Liver (tissue), 9 donors: ENCODE measurements around the gene CECR2. TPM values are rescaled to one million over a fixed set of nuclear protein-coding genes. Genes with fewer than 3 reads are reported as not detected.
A peak's percentile ranks its signal among the peaks of the same experiment; 100 is the strongest.

Experiments
- DNase-seq: peaks from one replicate; pipeline ENCODE4 v3.0.0-alpha.2; 2017; ENCODE audit warnings: low spot score
- H3K27ac ChIP-seq, 2 donors: one replicate each; pipeline ENCODE4 v1.7.0; 2013; ENCODE audit warnings: inconsistent platforms in 2 of 2, low read length in 2 of 2, control low read depth in 1 of 2, low read depth in 1 of 2, mild to moderate bottlenecking in 1 of 2
- H3K27me3 ChIP-seq, 4 donors: one replicate each; pipeline versions ENCODE4 v1.6.1 to v1.7.0; 2013; ENCODE audit warnings: low read length in 3 of 4, inconsistent platforms in 1 of 4, mild to moderate bottlenecking in 1 of 4, moderate library complexity in 1 of 4; ENCODE audit not compliant: control insufficient read depth in 4 of 4, insufficient read depth in 4 of 4
- H3K36me3 ChIP-seq, 4 donors: one replicate each; pipeline versions ENCODE4 v1.6.1 to v1.7.0; 2013; ENCODE audit warnings: low read length in 3 of 4, mild to moderate bottlenecking in 3 of 4, low read depth in 1 of 4, moderate library complexity in 1 of 4; ENCODE audit not compliant: control insufficient read depth in 4 of 4, insufficient read depth in 3 of 4
- H3K4me1 ChIP-seq, 4 donors: one replicate each; pipeline versions ENCODE4 v1.6.1 to v1.7.0; 2013; ENCODE audit warnings: low read length in 3 of 4, mild to moderate bottlenecking in 3 of 4, moderate library complexity in 1 of 4; ENCODE audit not compliant: control insufficient read depth in 4 of 4, insufficient read depth in 4 of 4
- H3K4me3 ChIP-seq, 3 donors: one replicate each; pipeline versions ENCODE4 v1.6.1 to v1.7.0; 2013; ENCODE audit warnings: low read length in 3 of 3, control low read depth in 1 of 3, low read depth in 1 of 3, mild to moderate bottlenecking in 1 of 3
- H3K9ac ChIP-seq, 2 donors: one replicate each; pipeline ENCODE4 v1.7.0; 2013; ENCODE audit warnings: low read length in 2 of 2, mild to moderate bottlenecking in 2 of 2, moderate library complexity in 2 of 2, control low read depth in 1 of 2, low read depth in 1 of 2
- H3K9me3 ChIP-seq, 4 donors: one replicate each; pipeline versions ENCODE4 v1.6.1 to v1.7.0; 2013; ENCODE audit warnings: low read length in 3 of 4; ENCODE audit not compliant: control insufficient read depth in 4 of 4
- CTCF ChIP-seq: fragments of 150-350 bp; IDR thresholded peaks from 2 replicates; pipeline ENCODE4 v1.5.1; 2017; ENCODE audit warnings: improper control_type of control experiment, low read depth, low read length; ENCODE audit not compliant: missing input control
- EGR1 ChIP-seq, 2 donors: IDR thresholded peaks; 2 replicates each; pipeline ENCODE4 v1.6.1; 2016 to 2018; ENCODE audit warnings: antibody characterized with exemption in 2 of 2, low read depth in 2 of 2
- FOXA1 ChIP-seq: IDR thresholded peaks from 2 replicates; pipeline ENCODE4 v1.6.1; 2016; ENCODE audit warnings: antibody characterized with exemption
- FOXA2 ChIP-seq: IDR thresholded peaks from 2 replicates; pipeline ENCODE4 v1.6.1; 2016; ENCODE audit warnings: antibody characterized with exemption
- GABPA ChIP-seq, 2 donors: IDR thresholded peaks in 1 of 2; conservative IDR thresholded peaks in 1 of 2; 2 replicates each; pipeline ENCODE4 v1.6.1; 2016; ENCODE audit warnings: antibody characterized with exemption in 2 of 2, mild to moderate bottlenecking in 1 of 2, moderate library complexity in 1 of 2
- HNF4A ChIP-seq, 2 donors: conservative IDR thresholded peaks; 2 replicates each; pipeline ENCODE4 v1.6.1; 2016; ENCODE audit warnings: antibody characterized with exemption in 2 of 2, mild to moderate bottlenecking in 2 of 2
- HNF4G ChIP-seq: IDR thresholded peaks from 2 replicates; pipeline ENCODE4 v1.6.1; 2016; ENCODE audit warnings: antibody characterized with exemption
- JUND ChIP-seq, 2 donors: IDR thresholded peaks; 2 replicates each; pipeline ENCODE4 v1.6.1; 2016; ENCODE audit warnings: antibody characterized with exemption in 2 of 2
- MAX ChIP-seq: IDR thresholded peaks from 2 replicates; pipeline ENCODE4 v1.6.1; 2016; ENCODE audit warnings: antibody characterized with exemption
- NR2F2 ChIP-seq: IDR thresholded peaks from 2 replicates; pipeline ENCODE4 v1.6.1; 2016; ENCODE audit warnings: antibody characterized with exemption
- RAD21 ChIP-seq, 2 donors: IDR thresholded peaks; 2 replicates each; pipeline ENCODE4 v1.6.1; 2016; ENCODE audit warnings: antibody characterized with exemption in 2 of 2, mild to moderate bottlenecking in 2 of 2
- REST ChIP-seq: IDR thresholded peaks from 2 replicates; pipeline ENCODE4 v1.6.1; 2016; ENCODE audit warnings: antibody characterized with exemption, mild to moderate bottlenecking
- RXRA ChIP-seq, 2 donors: IDR thresholded peaks; 2 replicates each; pipeline ENCODE4 v1.6.1; 2017 to 2018; ENCODE audit warnings: antibody characterized with exemption in 2 of 2, mild to moderate bottlenecking in 1 of 2
- SP1 ChIP-seq: IDR thresholded peaks from 2 replicates; pipeline ENCODE4 v1.6.1; 2018; ENCODE audit warnings: antibody characterized with exemption, mild to moderate bottlenecking
- TAF1 ChIP-seq: conservative IDR thresholded peaks from 2 replicates; pipeline ENCODE4 v1.6.1; 2016; ENCODE audit warnings: antibody characterized with exemption, mild to moderate bottlenecking
- YY1 ChIP-seq: IDR thresholded peaks from 2 replicates; pipeline ENCODE4 v1.6.1; 2016; ENCODE audit warnings: antibody characterized with exemption, mild to moderate bottlenecking
- ZBTB33 ChIP-seq: IDR thresholded peaks from 2 replicates; pipeline ENCODE4 v1.6.1; 2016; ENCODE audit warnings: antibody characterized with exemption
- WGBS: extraction: QIAGEN DNeasy Blood & Tissue Kit; methylation state at CpG from one replicate; pipeline ENCODE4 v1.1.7; 2013; 5-methylcytosine and 5-hydroxymethylcytosine counted together
- polyA plus RNA-seq, 2 donors: library from polyadenylated mRNA; stranded (reverse) in 1 of 2; unstranded in 1 of 2; fragments of 200-250 nt in 1 of 2; fragments of >200 nt in 1 of 2; fragmentation: Nextera tagmentation in 1 of 2; extraction: Ambion mirVana in 1 of 2; gene quantifications; one replicate each; pipeline versions ENCODE4 v1.2.1 to v1.2.3, GENCODE V29; 2013 to 2015
- total RNA-seq, 2 donors: library from RNA; depleted of rRNA; stranded (reverse); fragments of >200 nt; gene quantifications; one replicate each; pipeline ENCODE4 v1.2.3, GENCODE V29; 2014
- donor health status: healthy.
- donor health status: healthy.
- donor health status: healthy.
- donor health status: healthy.
- donor health status: healthy.

The CECR2 gene
- total and polyA plus RNA-seq, 4 donors, result 1.8 to 9.7 (median 2.1) TPM

- H3K27ac ChIP-seq, result no peak overlapping the region
- TF ChIP-seq NR2F2 (no peak), ZBTB33 (no peak), RAD21 (IDR thresholded peaks at IDR 0.05) (no peak), MAX (no peak), REST (no peak), EGR1 (IDR thresholded peaks at IDR 0.05; ENCODE audit: low read depth in 2 of 2) (no peak)
- DNase-seq, result no peak
- WGBS, result 97% methylated on average over 11 of the region's 11 CpGs
- H3K4me3 ChIP-seq, result no peak overlapping the region
- H3K27me3 ChIP-seq, result no peaks in the 10 kb centered on the region
- peaks cover 4 to 13% (median 7%) of the 10 kb centered on the region in 4 donors for H3K4me1 ChIP-seq
- no peaks in the 10 kb centered on the region for H3K36me3 ChIP-seq
- H3K9me3 ChIP-seq, result no peaks in the 10 kb centered on the region
- H3K9ac ChIP-seq, result no peak overlapping the region
Observed at GRCh38 chr22:17347724-17348123, 21.5 kb upstream of the CECR2 start.

GRCh38 chr22:17348464-17349103 is 20.7 kb upstream of the CECR2 start:
- H3K27me3 ChIP-seq, result no peaks in the 10 kb centered on the region
- WGBS, result 66% methylated on average over 14 of the region's 14 CpGs
- DNase-seq, result no peak
- TF ChIP-seq SP1, result no peak
- no peak for TF ChIP-seq YY1
- no peak for TF ChIP-seq NR2F2
- no peak for TF ChIP-seq REST
- TF ChIP-seq GABPA (IDR thresholded peaks at IDR 0.05 in 1 of 2, conservative IDR thresholded peaks at IDR 0.05 in 1 of 2), result no peak
- TF ChIP-seq MAX, result no peak
- TF ChIP-seq JUND (IDR thresholded peaks at IDR 0.05), result no peak
- no peak for TF ChIP-seq ZBTB33
- no peak for TF ChIP-seq HNF4A (conservative IDR thresholded peaks at IDR 0.05)
- no peak for TF ChIP-seq EGR1 (IDR thresholded peaks at IDR 0.05; ENCODE audit: low read depth in 2 of 2)
- no peak for TF ChIP-seq TAF1
- no peak for TF ChIP-seq HNF4G
- no peak for TF ChIP-seq FOXA2
- no peak for TF ChIP-seq FOXA1
- no peak for TF ChIP-seq CTCF
- no peak for TF ChIP-seq RXRA (IDR thresholded peaks at IDR 0.05)
- H3K4me3 ChIP-seq, result no peak overlapping the region
- peak overlapping the region; percentile 15 to 67 for H3K27ac ChIP-seq
- no peaks in the 10 kb centered on the region for H3K36me3 ChIP-seq
- H3K4me1 ChIP-seq, result peaks cover 4 to 17% (median 10%) of the 10 kb centered on the region in 4 donors
- no peaks in the 10 kb centered on the region for H3K9me3 ChIP-seq
- H3K9ac ChIP-seq, result peak overlapping the region in 1 of 2 donors; percentile 11
